ENCODE results near the gene KDM4B. TPM values are rescaled to one million over a fixed set of nuclear protein-coding genes. Genes with fewer than 3 reads are reported as not detected.

Gene KDM4B
- polyA plus RNA-seq, 1 experiment: 7.7 TPM

- Histone ChIP-seq H3K4me3 (ENCODE audit: low read depth, low read length) (no peak overlapping the region), H3K27ac (ENCODE audit: low read depth, low read length) (no peak overlapping the region), H3K9me3 (ENCODE audit: control insufficient read depth, insufficient read depth, low read length) (no peaks in the 10 kb centered on the region; the same call in 1 of the 2 replicates), H3K27me3 (ENCODE audit: control insufficient read depth, insufficient read depth, low read length) (no peaks in the 10 kb centered on the region)
- ChIA-PET CTCF (interaction anchor here (0.6 kb wide), 1 partner anchor 359 kb away, joined by 13 read pairs; the partner anchor contains the start of gene FEM1A), POLR2A (no interaction called here)
- no peak for TF ChIP-seq CTCF (IDR thresholded peaks at IDR 0.05; ENCODE audit: low read depth, low read length)
- no peak for DNase-seq (ENCODE audit: low read depth, low spot score)
Measured at GRCh38 chr19:5149932-5150901, 181.3 kb downstream of the KDM4B start.

- no peak overlapping the region for H3K4me3 ChIP-seq (ENCODE audit: low read depth, low read length)
- ChIA-PET POLR2A (no interaction called here), CTCF (no interaction called here)
- DNase-seq (ENCODE audit: low read depth, low spot score): no peak
- H3K27ac ChIP-seq (ENCODE audit: low read depth, low read length): no peak overlapping the region
- TF ChIP-seq CTCF (IDR thresholded peaks at IDR 0.05; ENCODE audit: low read depth, low read length): no peak
- H3K27me3 ChIP-seq (ENCODE audit: control insufficient read depth, insufficient read depth, low read length): no peaks in the 10 kb centered on the region
- no peaks in the 10 kb centered on the region; the same call in 1 of the 2 replicates for H3K9me3 ChIP-seq (ENCODE audit: control insufficient read depth, insufficient read depth, low read length)
Measured at GRCh38 chr19:5150902-5151741, 182.2 kb downstream of the KDM4B start.

- H3K9me3 ChIP-seq (ENCODE audit: control insufficient read depth, insufficient read depth, low read length): no peaks in the 10 kb centered on the region; the same call in 1 of the 2 replicates
- CTCF ChIA-PET: interaction anchor here (0.9 kb wide), 1 partner anchor 104 kb away, joined by 5 read pairs; no protein-coding TSS in a partner anchor
- no peak overlapping the region for H3K4me3 ChIP-seq (ENCODE audit: low read depth, low read length)
- no peak for TF ChIP-seq CTCF (IDR thresholded peaks at IDR 0.05; ENCODE audit: low read depth, low read length)
- DNase-seq (ENCODE audit: low read depth, low spot score): no peak
- H3K27me3 ChIP-seq (ENCODE audit: control insufficient read depth, insufficient read depth, low read length): no peaks in the 10 kb centered on the region
- POLR2A ChIA-PET: no interaction called here
- H3K27ac ChIP-seq (ENCODE audit: low read depth, low read length): no peak overlapping the region
Measured at GRCh38 chr19:5152013-5152763, 183.3 kb downstream of the KDM4B start.

GRCh38 chr19:5152767-5153532, 184.0 kb downstream of the KDM4B start:
- no peak for TF ChIP-seq CTCF (IDR thresholded peaks at IDR 0.05; ENCODE audit: low read depth, low read length)
- Histone ChIP-seq H3K27ac (ENCODE audit: low read depth, low read length) (no peak overlapping the region), H3K9me3 (ENCODE audit: control insufficient read depth, insufficient read depth, low read length) (peaks cover 4% of the 10 kb centered on the region), H3K4me3 (ENCODE audit: low read depth, low read length) (no peak overlapping the region), H3K27me3 (ENCODE audit: control insufficient read depth, insufficient read depth, low read length) (no peaks in the 10 kb centered on the region)
- ChIA-PET POLR2A (no interaction called here), CTCF (interaction anchor here (0.9 kb wide), 1 partner anchor 104 kb away, joined by 5 read pairs; no protein-coding TSS in a partner anchor)
- no peak for DNase-seq (ENCODE audit: low read depth, low spot score)

Data from AG04450 (cell line).